Articular chondrocyte of knee joint (primary cell): Measurements from ENCODE around the gene PCDHGB1. TPM values are rescaled to one million over a fixed set of nuclear protein-coding genes. Genes with fewer than 3 reads are reported as not detected.

Experiments used
- total RNA-seq: library from RNA; depleted of rRNA; stranded (reverse); fragments of >200 nt; gene quantifications from 2 replicates; pipeline ENCODE4 v1.2.3, GENCODE V29; 2012

PCDHGB1 gene
- total RNA-seq, 1 donor, result 4.1 TPM

GRCh38 chr5:141397756-141398551 is 48.1 kb downstream of the PCDHGB1 start, which contains the start of gene PCDHGB5:
PCDHGB5 (plus strand) TSS chr5:141397947; CDS start chr5:141398128, 181 bp downstream.

Other genes with a start within 250 kb of the PCDHGB1 start
- gene PCDHB3, start 249.6 kb upstream of the PCDHGB1 start, total RNA-seq, result 0.97 and 1.0 TPM in 2 replicates
- 1.8 and 2.1 TPM in 2 replicates for gene PCDHB4, start 228.3 kb upstream of the PCDHGB1 start, total RNA-seq
- 2.9 and 3.6 TPM in 2 replicates for gene PCDHB5, start 214.9 kb upstream of the PCDHGB1 start, total RNA-seq
- 0.65 and 0.97 TPM in 2 replicates for gene PCDHB6, start 200.0 kb upstream of the PCDHGB1 start, total RNA-seq
- gene PCDHB7, start 177.5 kb upstream of the PCDHGB1 start, total RNA-seq, result 2.0 and 2.5 TPM in 2 replicates
- 0.52 and 1.1 TPM in 2 replicates for gene PCDHB8, start 172.3 kb upstream of the PCDHGB1 start, total RNA-seq
- 3.1 and 4.4 TPM in 2 replicates for gene PCDHB16, start 167.7 kb upstream of the PCDHGB1 start, total RNA-seq
- 0.91 and 2.3 TPM in 2 replicates for gene PCDHB9, start 162.9 kb upstream of the PCDHGB1 start, total RNA-seq
- gene PCDHB10, start 157.7 kb upstream of the PCDHGB1 start, total RNA-seq, result 2.2 and 2.5 TPM in 2 replicates
- gene PCDHB11, start 150.5 kb upstream of the PCDHGB1 start, total RNA-seq, result 1.4 and 1.7 TPM in 2 replicates
- gene PCDHB12, start 141.4 kb upstream of the PCDHGB1 start, total RNA-seq, result 1.0 and 1.3 TPM in 2 replicates
- 2.7 and 4.0 TPM in 2 replicates for gene PCDHB13, start 136.2 kb upstream of the PCDHGB1 start, total RNA-seq
- gene PCDHB14, start 126.8 kb upstream of the PCDHGB1 start, total RNA-seq, result 3.8 and 4.4 TPM in 2 replicates
- 1.7 and 1.9 TPM in 2 replicates for gene PCDHB15, start 104.7 kb upstream of the PCDHGB1 start, total RNA-seq
- 0.32 and 0.39 TPM in 2 replicates for gene SLC25A2, start 46.0 kb upstream of the PCDHGB1 start, total RNA-seq
- 61.7 and 84.2 TPM in 2 replicates for gene TAF7, start 29.3 kb upstream of the PCDHGB1 start, total RNA-seq
- gene PCDHGA1, start 19.6 kb upstream of the PCDHGB1 start, total RNA-seq, result 1.4 and 1.9 TPM in 2 replicates
- gene PCDHGA2, start 11.3 kb upstream of the PCDHGB1 start, total RNA-seq, result 4.7 and 4.9 TPM in 2 replicates
- 3.7 and 6.2 TPM in 2 replicates for gene PCDHGA3, start 6.3 kb upstream of the PCDHGB1 start, total RNA-seq
- 6.7 and 8.9 TPM in 2 replicates for gene PCDHGA4, start 4.9 kb downstream of the PCDHGB1 start, total RNA-seq
- 6.5 and 6.8 TPM in 2 replicates for gene PCDHGB2, start 9.9 kb downstream of the PCDHGB1 start, total RNA-seq
- 5.6 and 6.5 TPM in 2 replicates for gene PCDHGA5, start 14.1 kb downstream of the PCDHGB1 start, total RNA-seq
- gene PCDHGB3, start 20.1 kb downstream of the PCDHGB1 start, total RNA-seq, result 8.4 and 8.6 TPM in 2 replicates
- 7.8 and 10.4 TPM in 2 replicates for gene PCDHGA6, start 23.8 kb downstream of the PCDHGB1 start, total RNA-seq
- gene PCDHGA7, start 32.6 kb downstream of the PCDHGB1 start, total RNA-seq, result 9.0 and 10.6 TPM in 2 replicates
- 24.4 and 26.2 TPM in 2 replicates for gene PCDHGB4, start 37.6 kb downstream of the PCDHGB1 start, total RNA-seq
- 5.6 and 5.7 TPM in 2 replicates for gene PCDHGA8, start 42.5 kb downstream of the PCDHGB1 start, total RNA-seq
- 27.7 and 35.0 TPM in 2 replicates for gene PCDHGB5, start 47.8 kb downstream of the PCDHGB1 start, total RNA-seq
- gene PCDHGA9, start 52.7 kb downstream of the PCDHGB1 start, total RNA-seq, result 10.1 and 11.1 TPM in 2 replicates
- 7.9 and 9.5 TPM in 2 replicates for gene PCDHGB6, start 57.9 kb downstream of the PCDHGB1 start, total RNA-seq
- gene PCDHGA10, start 62.9 kb downstream of the PCDHGB1 start, total RNA-seq, result 15.3 and 17.9 TPM in 2 replicates
- 25.6 and 26.2 TPM in 2 replicates for gene PCDHGB7, start 67.6 kb downstream of the PCDHGB1 start, total RNA-seq
- 20.1 and 24.1 TPM in 2 replicates for gene PCDHGA11, start 71.0 kb downstream of the PCDHGB1 start, total RNA-seq
- gene PCDHGA12, start 80.4 kb downstream of the PCDHGB1 start, total RNA-seq, result 25.1 and 30.2 TPM in 2 replicates
- gene PCDHGC3, start 125.9 kb downstream of the PCDHGB1 start, total RNA-seq, result 122 and 161 TPM in 2 replicates
- 5.6 and 6.4 TPM in 2 replicates for gene PCDHGC4, start 134.9 kb downstream of the PCDHGB1 start, total RNA-seq
- 4.7 and 8.1 TPM in 2 replicates for gene PCDHGC5, start 139.0 kb downstream of the PCDHGB1 start, total RNA-seq